ENCODE results near the gene TYW1B. TPM values are rescaled to one million over a fixed set of nuclear protein-coding genes. Genes with fewer than 3 reads are reported as not detected.
"Not testable (repeated sequence)": the region's sequence is repeated elsewhere in the genome, so short reads cannot be mapped to it uniquely, and the experiment has no call there.

TYW1B gene
- total and polyA plus RNA-seq, 2 of the 4 experiments (the other 2 are of a cell fraction), result 1.0 to 1.8 TPM

GRCh38 chr7:72643708-72644107 is 184.3 kb downstream of the TYW1B start:
- POLR2A ChIA-PET (ENCODE audit: unreplicated experiment); H3K27ac ChIP-seq (ENCODE audit: insufficient read depth, low read length); H3K18ac ChIP-seq (ENCODE audit: low read depth, low read length); H3K4me3 ChIP-seq (ENCODE audit: insufficient read depth, low read depth, low read length); H3K9ac ChIP-seq (ENCODE audit: low read depth, low read length); H3K4me2 ChIP-seq (ENCODE audit: low read depth, low read length); H4K5ac ChIP-seq (ENCODE audit: low read depth, low read length); H3K4me1 ChIP-seq (ENCODE audit: control insufficient read depth, insufficient read depth, low read length); ATAC-seq (ENCODE audit: low read depth); H3K56ac ChIP-seq (ENCODE audit: extremely low read depth, insufficient read depth, low read length); H2AFZ ChIP-seq (replicated peaks; ENCODE audit: low read length, poor library complexity); H3K27me3 ChIP-seq (ENCODE audit: control insufficient read depth, insufficient read depth, low read length); H3K4ac ChIP-seq (ENCODE audit: low read depth, low read length); H2AK5ac ChIP-seq (ENCODE audit: low read depth, low read length); H2BK5ac ChIP-seq (ENCODE audit: low read depth, low read length, poor library complexity, severe bottlenecking); CTCF ChIA-PET; H3K36me3 ChIP-seq (ENCODE audit: control insufficient read depth, insufficient read depth, low read length); H4K8ac ChIP-seq (ENCODE audit: low read depth in 2 of 2, low read length in 2 of 2); H2BK15ac ChIP-seq (ENCODE audit: low read depth, low read length); H4K20me1 ChIP-seq (ENCODE audit: insufficient read depth, low read length); BruUV-seq (replicated peaks); H3K79me1 ChIP-seq (ENCODE audit: low read depth in 1 of 2, low read length in 2 of 2); H2BK20ac ChIP-seq (ENCODE audit: low read depth, low read length); DNase-seq; H2BK120ac ChIP-seq (ENCODE audit: low read depth, low read length); dilution Hi-C loops (cut with HindIII; ENCODE audit: low sequenced_read_pairs, unreplicated experiment); H3K9me3 ChIP-seq (ENCODE audit: control insufficient read depth, insufficient read depth, low read length); H2AK9ac ChIP-seq (replicated peaks; ENCODE audit: low read depth, low read length, poor library complexity); H3K23ac ChIP-seq (ENCODE audit: low read depth, low read length); H3K14ac ChIP-seq (replicated peaks; ENCODE audit: low read depth, low read length); intact Hi-C loops (cut with micrococcal nuclease); H4K91ac ChIP-seq (ENCODE audit: insufficient read depth, low read depth, low read length); H3K9me1 ChIP-seq (ENCODE audit: insufficient read depth, low read length): not testable (repeated sequence)
- no CpG with 5 or more reads among the region's 1 CpG for WGBS, 2 experiments (ENCODE audit: extremely low coverage in 2 of 2, insufficient read length in 1 of 2)
- in situ Hi-C loops (cut with MboI; ENCODE audit: low sequenced_read_pairs), result loop anchor here (25.0 kb wide), 1 partner anchor 1781 kb away; no protein-coding TSS in a partner anchor

- H3K4me3 ChIP-seq (ENCODE audit: insufficient read depth, low read depth, low read length); H3K79me1 ChIP-seq (ENCODE audit: low read depth in 1 of 2, low read length in 2 of 2); H4K5ac ChIP-seq (ENCODE audit: low read depth, low read length); BruUV-seq (replicated peaks); H4K20me1 ChIP-seq (ENCODE audit: insufficient read depth, low read length); H4K8ac ChIP-seq (ENCODE audit: low read depth in 2 of 2, low read length in 2 of 2); H3K4me2 ChIP-seq (ENCODE audit: low read depth, low read length); H2BK20ac ChIP-seq (ENCODE audit: low read depth, low read length); H3K27me3 ChIP-seq (ENCODE audit: control insufficient read depth, insufficient read depth, low read length); H3K9me1 ChIP-seq (ENCODE audit: insufficient read depth, low read length); H2AK9ac ChIP-seq (replicated peaks; ENCODE audit: low read depth, low read length, poor library complexity); H3K4me1 ChIP-seq (ENCODE audit: control insufficient read depth, insufficient read depth, low read length); H3K56ac ChIP-seq (ENCODE audit: extremely low read depth, insufficient read depth, low read length); H3K4ac ChIP-seq (ENCODE audit: low read depth, low read length); H2AK5ac ChIP-seq (ENCODE audit: low read depth, low read length); dilution Hi-C loops (cut with HindIII; ENCODE audit: low sequenced_read_pairs, unreplicated experiment); H2BK5ac ChIP-seq (ENCODE audit: low read depth, low read length, poor library complexity, severe bottlenecking); H3K9ac ChIP-seq (ENCODE audit: low read depth, low read length); ATAC-seq (ENCODE audit: low read depth); POLR2A ChIA-PET (ENCODE audit: unreplicated experiment); H3K36me3 ChIP-seq (ENCODE audit: control insufficient read depth, insufficient read depth, low read length); H2BK15ac ChIP-seq (ENCODE audit: low read depth, low read length); CTCF ChIA-PET; intact Hi-C loops (cut with micrococcal nuclease); H3K14ac ChIP-seq (replicated peaks; ENCODE audit: low read depth, low read length); H3K23ac ChIP-seq (ENCODE audit: low read depth, low read length); H2AFZ ChIP-seq (replicated peaks; ENCODE audit: low read length, poor library complexity); H3K18ac ChIP-seq (ENCODE audit: low read depth, low read length); H3K9me3 ChIP-seq (ENCODE audit: control insufficient read depth, insufficient read depth, low read length); H4K91ac ChIP-seq (ENCODE audit: insufficient read depth, low read depth, low read length); DNase-seq; H3K27ac ChIP-seq (ENCODE audit: insufficient read depth, low read length); H2BK120ac ChIP-seq (ENCODE audit: low read depth, low read length): not testable (repeated sequence)
- WGBS, 2 experiments (ENCODE audit: extremely low coverage in 2 of 2, insufficient read length in 1 of 2), result no CpG with 5 or more reads among the region's 5 CpGs
- in situ Hi-C loops (cut with MboI; ENCODE audit: low sequenced_read_pairs), result loop anchor here (25.0 kb wide), 1 partner anchor 1779 kb away; no protein-coding TSS in a partner anchor
Observed at GRCh38 chr7:72641485-72642248, 186.3 kb downstream of the TYW1B start.

Data from IMR-90 (cell line).